Measurements from ENCODE around the gene EYA2.

The EYA2 gene

DNA sequence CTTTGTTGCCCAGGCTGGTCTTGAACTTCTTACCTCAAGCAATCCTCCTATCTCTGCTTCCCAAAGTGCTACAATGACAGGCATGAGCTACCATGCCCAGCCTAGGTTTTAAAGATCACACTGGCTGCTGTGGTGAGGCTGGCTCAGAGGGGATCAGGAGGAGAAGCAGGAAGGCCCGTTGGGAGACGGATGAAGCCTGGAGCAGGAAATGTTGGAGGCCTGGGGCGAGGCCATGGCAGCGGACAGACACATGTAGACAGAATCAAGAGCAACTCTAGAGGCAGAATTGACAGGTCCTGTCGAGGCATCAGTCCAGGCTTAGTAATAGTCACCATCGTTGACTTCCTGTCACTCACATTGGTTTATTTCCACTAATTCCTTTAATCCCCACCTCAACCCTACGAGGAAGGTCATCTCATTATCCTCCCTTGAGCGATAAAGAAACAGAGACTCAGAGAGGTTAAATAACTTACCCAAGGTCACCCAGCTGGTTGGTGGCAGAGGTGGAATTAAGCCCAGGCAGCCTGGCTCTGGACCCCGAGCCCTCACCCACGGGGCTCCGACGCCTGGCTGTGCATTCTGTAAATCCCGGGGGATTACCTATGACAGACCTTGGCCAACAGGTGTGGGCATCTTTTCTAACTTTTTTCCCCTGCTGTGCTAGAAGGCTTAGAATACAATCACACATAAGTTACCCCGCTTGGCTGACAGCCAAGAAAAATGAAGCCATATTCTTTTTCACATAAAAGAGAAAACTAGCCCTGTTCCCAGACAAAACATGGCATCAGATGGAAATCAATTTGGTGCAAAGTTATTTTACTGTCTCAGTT, 113.4 kb downstream of the EYA2 start:
- no peak for DNase-seq (ENCODE audit: low spot score)

DNA sequence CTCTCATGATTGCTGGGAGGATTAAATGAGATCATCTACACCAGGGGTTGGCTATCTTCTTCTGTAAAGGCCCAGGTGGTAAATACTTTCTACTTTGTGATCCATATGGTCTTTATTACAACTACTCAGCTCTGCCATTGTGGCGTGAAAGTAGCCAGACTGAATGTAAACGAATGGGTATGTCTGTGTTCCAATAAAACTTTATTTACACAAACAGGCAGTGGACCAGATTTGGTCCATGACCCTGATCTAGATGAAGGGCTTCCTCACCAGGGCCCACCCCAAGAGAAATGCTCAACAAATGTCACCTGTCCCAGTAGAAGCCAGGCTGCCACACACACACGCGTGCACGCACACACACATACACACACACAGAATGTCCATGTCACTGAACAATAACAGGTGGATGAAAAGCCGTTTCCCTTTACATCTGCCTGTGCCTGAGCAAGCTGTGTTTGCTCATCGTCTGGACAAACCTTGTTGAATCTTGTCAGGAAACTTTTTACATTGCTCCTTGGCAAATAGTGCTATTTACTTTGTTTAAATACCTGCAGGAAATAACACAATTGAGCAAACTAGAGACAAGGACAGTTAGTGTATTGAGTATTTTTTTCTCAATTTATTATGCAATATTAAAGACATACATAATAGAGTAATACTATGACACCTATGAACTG, 114.3 kb downstream of the EYA2 start:
- DNase-seq (ENCODE audit: low spot score): no peak

DNA sequence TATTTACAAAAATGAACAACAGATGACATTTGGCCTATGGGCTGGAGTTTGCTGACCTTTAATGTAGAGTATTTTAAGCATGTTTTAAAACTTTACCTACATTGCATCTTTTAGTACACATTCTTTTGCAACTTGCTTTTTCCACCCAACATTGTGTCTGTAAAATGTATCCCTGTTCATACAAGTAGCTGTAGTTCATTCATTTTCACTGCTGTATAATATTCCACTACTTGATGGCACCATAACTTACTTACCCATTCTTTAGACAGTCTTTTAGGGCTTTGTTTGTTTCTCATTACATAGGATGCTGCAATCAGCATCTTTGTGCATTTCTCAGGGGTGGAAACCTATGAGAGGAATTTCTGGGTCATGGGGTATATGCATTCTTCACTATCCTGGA, 115.1 kb downstream of the EYA2 start:
- DNase-seq (ENCODE audit: low spot score): no peak

DNA sequence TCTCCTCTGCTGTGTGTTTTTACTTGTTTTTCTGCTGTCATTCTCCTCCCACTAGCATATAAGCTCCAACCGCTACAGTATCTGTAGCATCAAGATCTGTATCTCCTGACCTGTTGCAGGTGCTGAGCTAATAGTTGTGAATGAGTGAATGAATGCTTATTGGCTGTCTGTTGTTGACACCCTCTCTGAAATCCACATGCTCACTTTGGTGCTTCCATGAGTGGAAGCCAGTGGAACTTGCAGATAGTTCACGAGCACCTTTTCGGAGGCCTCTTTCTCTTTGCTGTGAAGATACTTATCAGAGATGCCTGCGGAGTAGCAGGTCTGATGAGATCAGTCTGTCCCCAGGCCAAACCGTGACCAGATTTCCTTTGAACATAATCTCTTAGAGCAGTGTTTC, 117.3 kb downstream of the EYA2 start:
- no peak for DNase-seq (ENCODE audit: low spot score)

DNA sequence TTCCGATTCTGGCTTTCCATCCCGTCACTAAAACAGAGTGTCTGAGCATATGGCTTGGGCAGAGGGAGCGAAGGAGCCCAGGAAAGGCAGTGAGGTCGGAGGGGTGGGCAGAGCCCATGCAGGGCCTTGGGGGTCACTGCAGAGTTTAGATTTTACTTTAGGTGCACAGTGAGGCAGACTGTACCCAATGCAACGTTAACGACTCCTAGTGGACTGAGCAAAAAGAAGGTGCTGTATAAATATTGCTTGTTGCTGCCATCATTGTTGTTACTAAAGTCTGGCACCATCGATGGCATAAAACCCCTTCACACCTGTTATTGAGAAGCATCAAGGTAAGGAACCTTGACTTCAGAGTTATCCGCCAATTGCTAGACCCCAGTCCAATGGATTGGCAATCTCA, 119.0 kb downstream of the EYA2 start:
- DNase-seq (ENCODE audit: low spot score): no peak

DNA sequence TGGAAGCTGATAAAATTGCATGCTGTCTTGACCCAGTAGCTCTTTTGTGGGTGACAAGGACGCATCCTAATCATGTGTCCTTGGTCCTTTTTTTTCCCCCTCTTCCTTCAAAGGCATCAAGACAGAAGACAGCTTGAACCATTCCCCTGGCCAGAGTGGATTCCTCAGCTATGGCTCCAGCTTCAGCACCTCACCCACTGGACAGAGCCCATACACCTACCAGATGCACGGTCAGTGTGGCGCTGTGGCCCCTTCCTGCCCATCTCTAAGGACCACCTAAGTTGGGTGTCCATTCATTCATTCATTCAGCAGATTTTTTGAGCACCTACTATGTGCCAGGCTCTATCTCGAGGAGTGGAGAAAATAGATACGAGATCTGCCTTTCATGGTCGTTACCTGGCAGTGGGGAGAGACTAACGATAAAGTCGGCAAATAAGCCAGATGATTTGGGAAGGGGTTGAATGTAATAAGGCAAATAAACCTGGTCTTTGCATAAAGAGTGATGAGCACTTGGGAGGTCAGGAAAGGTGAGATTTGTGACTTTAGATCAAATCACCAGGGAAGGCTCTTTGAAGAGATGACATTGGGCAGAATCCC, 121.5 kb downstream of the EYA2 start:
- no peak for DNase-seq (ENCODE audit: low spot score)

DNA sequence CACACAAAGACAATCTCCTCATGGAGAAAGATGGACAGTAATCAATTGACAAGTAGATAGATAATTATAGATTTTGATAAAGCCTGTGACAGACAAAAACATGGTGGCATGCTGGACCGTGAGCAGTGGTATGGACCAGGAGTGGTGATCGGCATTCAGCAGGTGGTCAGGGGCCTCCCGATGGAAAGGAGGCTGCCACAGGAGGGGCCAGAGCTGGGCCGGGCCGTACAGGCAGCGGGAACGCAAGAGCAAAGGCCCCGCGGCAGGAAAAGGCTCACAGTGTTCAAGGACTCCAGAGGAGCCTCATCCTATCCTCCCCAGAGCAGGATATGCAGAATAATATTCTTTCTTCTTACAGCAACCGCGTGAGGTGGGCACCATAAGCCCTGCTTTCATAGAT, 123.7 kb downstream of the EYA2 start:
- DNase-seq (ENCODE audit: low spot score): no peak

DNA sequence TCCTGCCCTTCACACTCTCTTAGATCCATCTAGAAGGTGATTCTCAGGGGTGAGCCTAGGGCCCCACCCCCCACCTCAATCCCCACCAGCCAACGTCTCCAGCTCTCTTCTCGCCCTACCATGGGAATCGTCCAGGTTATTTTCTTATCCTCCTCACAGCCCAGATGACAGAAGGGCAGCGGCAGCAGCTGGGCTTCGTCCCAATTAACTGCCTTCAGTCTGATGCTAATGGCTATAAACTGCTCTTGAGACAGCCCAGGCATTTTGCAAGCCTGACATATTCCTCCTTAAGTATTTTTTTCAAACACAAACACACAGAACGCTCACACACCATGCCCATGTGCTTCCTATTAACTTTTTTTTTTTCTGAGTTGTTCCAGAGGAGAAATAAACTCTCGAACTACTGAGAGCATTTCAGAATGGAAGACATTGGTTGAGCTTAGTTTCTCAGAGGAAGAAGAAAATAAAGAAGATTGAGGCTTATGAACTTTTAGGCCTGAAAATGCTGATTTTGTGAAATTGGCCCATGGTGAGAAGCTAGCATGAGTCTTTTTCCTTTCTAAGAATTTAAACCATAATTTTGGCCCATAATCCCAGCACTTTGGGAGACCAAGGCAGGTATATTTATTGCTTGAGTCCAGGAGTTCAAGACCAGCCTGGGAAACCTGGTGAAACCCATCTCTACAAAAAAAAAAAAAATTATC, 124.6 kb downstream of the EYA2 start:
- DNase-seq (ENCODE audit: low spot score): no peak

DNA sequence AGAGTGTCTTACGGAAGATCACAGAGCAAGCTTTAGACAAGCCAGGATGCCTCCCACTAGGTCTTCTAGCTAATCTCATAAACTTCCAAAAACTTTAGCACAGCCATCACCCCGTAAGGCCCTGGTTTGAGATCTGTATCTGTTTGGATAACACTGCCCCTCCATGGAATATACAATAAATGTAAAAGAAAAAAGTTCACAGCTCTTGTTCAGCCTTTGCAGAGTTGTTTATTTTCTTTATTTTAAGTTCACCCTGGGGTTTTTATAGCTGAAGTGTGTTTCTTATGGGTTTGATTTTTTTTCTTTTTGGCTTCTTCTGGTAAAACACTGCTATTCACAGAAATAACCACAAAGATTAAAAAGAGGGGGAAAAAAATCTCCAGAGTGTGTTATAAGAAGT, 125.6 kb downstream of the EYA2 start:
- no peak for DNase-seq (ENCODE audit: low spot score)

DNA sequence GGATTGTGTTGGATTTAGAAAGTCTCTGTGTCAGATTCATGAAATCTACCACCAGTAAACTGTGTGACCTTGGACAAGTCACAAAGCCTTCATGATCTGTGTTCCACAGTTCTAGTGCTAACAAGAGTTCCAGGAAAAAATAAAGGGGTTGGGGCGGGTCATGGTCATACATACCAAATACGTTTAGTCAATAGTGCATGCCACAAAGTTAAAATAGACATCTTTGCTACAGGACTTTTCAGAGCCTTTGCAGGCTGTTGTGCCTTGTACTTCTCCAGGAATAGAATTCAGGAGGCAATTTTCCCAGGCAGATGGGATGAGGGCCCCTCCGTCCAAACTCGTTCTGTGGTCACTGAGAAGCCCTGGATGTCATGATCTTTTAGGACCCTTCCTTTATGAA, 127.2 kb downstream of the EYA2 start:
- no peak for DNase-seq (ENCODE audit: low spot score)

DNA sequence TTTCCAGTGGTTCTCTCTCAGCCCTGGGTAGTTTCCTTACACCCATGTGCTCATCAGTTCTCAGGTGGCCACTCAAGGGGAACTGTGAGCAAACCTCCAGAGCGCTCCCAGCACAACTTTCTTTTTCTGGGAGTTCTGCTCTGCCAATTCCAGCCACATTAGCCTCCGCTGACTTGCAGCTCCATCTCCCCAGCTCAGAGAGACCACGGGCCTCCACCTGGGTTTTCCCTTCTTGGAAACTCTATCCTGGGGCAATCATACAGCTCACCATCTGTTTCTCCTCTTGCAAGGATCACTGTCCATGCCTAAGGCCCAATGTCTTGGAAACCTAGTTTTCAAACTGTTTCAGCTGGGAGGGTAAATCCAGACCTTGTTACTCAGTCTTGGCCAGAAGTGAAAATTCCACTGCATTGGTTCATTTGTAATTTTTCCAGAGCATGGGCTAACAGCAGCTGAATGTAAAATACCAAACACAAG, 129.9 kb downstream of the EYA2 start:
- no peak for DNase-seq (ENCODE audit: low spot score)

DNA sequence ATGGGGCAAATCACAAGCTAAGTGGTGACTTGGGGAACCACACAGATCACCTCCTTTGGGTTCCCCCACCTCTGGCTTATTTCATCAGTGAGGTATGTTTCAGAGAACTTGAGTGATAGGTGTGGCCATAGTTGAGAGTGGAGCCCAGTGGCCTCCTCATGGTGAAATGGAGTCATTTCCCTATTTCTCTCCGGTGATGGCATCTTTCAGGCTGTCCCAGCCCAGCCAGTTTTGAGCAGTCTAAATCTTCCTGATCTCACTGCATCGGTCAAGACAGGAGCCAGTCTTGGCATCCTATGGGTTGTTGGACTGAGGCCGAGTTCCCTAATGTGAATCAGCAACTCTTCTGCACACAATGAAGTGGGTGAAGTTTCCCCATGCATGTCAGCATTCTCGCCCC, 132.4 kb downstream of the EYA2 start:
- no peak for DNase-seq (ENCODE audit: low spot score)

DNA sequence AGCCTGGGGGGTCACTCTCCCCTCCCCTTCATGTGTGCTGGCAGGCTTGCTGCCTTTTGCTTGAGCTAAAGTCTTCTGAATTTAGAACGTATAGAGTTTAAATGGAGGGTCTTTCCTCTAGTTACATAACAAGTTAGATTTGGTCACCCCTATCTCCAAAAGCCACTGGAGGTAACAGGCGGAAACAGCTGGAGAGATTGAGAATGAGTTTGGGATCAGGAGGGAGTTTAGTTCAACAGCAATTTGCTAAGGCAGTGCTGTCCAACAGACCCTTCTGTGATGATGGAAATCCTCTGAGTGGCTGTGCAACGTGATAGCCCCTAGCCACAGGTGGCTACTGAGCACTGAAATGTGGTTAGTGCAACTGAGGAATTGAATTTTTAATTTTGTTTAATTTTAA, 132.8 kb downstream of the EYA2 start:
- no peak for DNase-seq (ENCODE audit: low spot score)

DNA sequence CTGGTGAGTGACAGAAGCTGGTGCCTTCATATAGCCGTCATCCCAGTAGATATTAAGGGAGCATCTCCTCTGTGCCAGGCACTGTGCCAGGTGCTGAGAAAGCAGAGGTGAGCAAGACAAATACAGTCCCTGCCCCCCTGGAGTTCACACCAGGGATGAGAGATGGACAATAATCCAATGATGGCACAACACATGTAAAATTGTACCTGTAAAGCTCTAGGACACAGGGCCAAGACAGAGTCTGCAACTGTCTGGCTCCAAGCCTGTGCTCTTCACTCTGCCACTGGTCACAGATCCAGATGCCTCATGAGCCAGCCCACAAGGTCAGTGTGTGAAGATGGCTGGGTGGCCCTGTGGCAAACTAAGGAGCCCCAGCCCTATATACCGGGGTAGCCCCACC, 133.8 kb downstream of the EYA2 start:
- no peak for DNase-seq (ENCODE audit: low spot score)

DNA sequence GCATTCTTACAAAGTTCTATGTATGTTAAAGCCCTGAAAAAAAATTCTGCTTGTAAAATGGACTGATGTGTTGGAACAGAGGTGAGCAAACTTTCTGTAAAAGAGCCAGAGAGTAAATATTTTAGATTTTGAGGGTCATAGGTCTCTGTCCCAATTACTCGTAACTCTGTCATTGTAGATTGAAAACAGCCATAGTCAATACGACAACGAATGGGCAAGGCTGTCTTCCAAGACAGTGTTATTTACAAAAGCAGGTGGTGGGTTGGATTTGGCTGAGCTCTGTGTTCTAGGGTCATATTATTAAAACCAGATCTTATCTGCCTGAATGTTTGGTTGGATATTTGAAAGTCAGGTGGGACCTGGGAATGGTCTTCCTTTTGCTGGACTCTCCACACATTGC, 135.2 kb downstream of the EYA2 start:
- DNase-seq (ENCODE audit: low spot score): no peak

DNA sequence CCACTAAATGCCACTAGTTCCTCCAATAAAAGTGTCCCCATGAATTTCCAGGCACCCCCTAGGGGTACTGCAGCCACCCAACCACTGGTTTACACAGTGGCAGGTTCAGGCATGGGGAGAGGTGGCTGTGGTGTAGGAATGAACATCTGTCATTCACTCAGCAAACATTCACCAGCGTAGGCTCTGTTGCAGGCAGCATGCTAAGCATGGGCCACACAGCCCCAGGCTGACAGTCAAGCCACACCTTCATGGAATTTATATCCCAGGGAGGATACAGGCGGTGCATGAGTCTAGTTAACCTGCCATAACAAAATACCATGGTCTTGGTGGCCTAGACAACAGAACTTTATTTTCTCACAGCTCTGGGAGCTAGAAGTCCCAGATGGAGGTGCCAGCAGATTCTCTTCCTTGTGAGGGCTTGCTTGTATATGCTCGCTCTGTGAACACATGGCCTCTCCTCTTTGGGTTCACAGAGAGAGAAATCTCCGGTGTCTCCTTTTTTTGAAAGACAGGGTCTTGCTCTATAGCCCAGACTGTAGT, 135.7 kb downstream of the EYA2 start:
- DNase-seq (ENCODE audit: low spot score): no peak

DNA sequence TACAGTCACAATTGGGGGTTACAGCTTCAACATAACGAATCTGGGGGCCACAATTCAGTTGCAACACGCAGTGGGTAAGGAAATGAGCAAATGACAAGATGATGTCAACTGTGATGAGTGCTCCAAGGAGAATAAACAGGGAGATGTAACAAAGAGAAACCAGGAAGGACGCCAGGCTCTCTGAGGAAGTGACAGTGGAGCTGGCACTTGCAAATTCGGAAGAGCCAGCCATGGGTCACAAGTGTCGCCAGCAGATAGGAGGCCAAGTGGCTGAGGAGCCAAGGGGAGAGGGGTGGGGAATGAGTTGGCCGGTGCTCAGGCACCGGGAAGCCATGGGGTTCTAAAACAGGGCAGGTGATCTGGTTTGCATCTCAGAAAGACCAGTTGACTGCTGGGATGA, 136.4 kb downstream of the EYA2 start:
- no peak for DNase-seq (ENCODE audit: low spot score)

DNA sequence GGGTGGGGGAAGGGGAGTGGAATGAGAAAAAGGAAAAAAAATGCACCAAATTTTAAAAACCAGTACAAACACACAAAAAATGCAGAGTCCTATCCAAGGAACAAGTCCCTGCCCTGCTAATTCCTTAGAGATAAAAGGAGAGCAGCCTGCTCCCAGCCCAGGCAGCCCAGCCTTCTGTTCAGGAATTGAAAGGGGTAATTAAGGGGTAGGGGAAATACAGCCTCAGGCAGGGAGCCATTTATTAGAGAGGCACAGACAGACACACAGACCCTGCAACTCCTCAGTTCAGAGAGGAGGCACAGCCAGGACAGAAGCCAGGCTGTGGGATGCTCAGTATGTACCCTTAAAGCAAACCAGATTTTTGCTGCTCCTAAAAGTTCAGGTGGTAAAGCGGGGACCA, 137.2 kb downstream of the EYA2 start:
- DNase-seq (ENCODE audit: low spot score): no peak

DNA sequence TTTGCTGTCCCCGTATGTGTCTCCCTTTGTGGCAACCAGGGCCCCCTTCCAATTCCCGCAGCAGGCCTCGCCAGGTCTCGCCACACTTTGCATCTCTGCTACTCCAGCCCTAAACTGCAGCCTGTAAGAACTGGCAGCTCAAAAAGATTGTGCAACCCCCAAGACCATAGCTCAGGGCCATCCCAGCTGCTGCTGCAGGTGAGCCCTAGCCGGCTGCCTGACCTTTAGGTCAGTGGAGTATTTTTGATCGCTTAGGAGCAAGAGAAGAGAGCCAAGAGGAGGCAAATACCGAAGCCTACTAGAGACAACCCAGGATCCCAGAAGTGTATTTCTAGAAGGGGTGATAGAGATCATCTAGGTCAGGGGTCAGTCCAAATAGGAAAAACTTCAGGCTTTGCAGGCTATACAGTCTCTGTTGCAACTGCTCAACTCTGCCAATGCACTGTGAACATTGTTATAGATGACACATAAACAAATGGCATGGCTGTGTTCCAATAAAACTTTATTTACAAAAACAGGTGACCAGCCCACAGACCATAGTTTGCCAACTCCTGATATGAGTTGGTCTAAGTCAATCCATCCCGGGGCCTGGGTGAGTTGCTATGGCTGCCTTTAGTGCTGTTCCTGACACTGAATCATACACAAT, 138.4 kb downstream of the EYA2 start:
- no peak for DNase-seq (ENCODE audit: low spot score)

DNA sequence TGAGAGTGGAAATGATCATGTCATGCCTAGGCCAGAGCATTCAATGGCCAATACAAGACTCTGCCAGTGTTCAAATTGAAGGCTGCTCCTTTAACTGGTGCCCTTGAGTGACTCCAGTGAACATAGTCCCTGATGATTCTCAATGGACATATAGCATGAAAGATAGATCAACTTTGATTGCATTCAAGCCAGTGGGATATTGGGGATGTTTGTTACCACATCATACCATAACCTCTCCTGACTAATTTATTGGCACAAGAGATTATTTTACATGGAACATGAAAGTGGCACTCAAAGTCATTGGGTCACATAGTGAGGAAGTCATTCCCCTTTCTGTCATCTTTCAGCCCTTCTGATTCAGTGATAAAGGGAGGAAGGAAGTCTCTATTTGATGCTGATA, 139.0 kb downstream of the EYA2 start:
- no peak for DNase-seq (ENCODE audit: low spot score)

DNA sequence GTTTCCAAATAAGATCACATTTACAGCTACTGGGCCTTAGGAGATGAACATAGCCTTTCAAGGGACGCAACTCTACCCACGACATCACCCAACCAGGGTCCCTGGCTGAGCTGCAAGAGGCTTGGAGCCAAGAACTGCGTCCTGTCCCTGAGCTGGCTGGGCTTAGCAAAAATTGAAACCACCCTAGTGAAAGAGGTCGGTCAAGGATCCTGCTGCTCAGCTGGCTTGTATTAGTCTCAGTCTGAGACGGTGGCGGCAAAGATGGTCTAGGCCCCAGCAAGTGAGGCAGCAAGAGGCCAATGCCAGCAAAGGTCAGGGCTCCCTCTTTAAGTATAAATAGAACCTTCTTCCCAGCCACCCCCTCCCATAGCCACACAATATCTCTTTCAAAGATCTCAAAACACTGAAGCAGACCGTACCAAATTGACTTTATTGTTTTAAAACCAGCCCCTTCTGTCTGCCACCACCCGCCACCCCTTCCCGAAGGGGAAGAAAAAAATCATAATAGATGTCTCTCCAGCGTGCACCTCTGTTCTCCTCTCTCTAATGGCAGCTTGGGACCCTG, 140.5 kb downstream of the EYA2 start:
- DNase-seq (ENCODE audit: low spot score): no peak

Measured in COLO829 (cell line).